GM19193 (cell line): ENCODE measurements around the gene GGTLC2.

ENCODE experiments used
- POLR2A ChIP-seq: IDR thresholded peaks from 4 replicates; pipeline ENCODE4 v1.6.1; 2011; ENCODE audit not compliant: insufficient read depth, insufficient read length; ENCODE audit errors: extremely low read depth

GGTLC2 gene

GRCh38 chr22:22655452-22656290, 11.3 kb downstream of the GGTLC2 start:
- no peak for TF ChIP-seq POLR2A

DNA sequence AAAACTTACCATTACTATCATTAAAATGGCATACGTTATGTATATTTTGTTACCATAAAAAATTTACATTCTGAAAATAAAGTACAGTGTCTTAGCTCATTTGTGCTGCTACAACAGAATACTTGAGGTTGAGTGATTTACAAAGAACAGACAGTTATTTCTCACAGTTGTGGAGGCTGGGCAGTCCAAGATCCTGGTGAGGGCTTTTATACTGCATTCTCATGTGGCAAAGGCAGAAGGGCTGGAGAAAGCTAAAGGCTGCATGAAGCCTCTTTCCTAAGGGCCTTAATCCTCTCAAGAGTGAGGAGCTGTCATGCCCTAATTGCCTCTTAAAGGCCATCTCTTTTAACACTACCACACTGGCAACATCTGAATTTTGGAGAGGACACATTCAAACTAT, 13.3 kb downstream of the GGTLC2 start:
- no peak for TF ChIP-seq POLR2A

GRCh38 chr22:22661275-22661674, 16.9 kb downstream of the GGTLC2 start:
- no peak for TF ChIP-seq POLR2A

GRCh38 chr22:22662095-22662494, 17.7 kb downstream of the GGTLC2 start:
- TF ChIP-seq POLR2A = no peak

GRCh38 chr22:22663861-22664800, 19.7 kb downstream of the GGTLC2 start:
- TF ChIP-seq POLR2A = no peak

GRCh38 chr22:22666307-22667091, 22.1 kb downstream of the GGTLC2 start:
- TF ChIP-seq POLR2A = no peak

GRCh38 chr22:22667966-22668880, 23.8 kb downstream of the GGTLC2 start:
- no peak for TF ChIP-seq POLR2A

DNA sequence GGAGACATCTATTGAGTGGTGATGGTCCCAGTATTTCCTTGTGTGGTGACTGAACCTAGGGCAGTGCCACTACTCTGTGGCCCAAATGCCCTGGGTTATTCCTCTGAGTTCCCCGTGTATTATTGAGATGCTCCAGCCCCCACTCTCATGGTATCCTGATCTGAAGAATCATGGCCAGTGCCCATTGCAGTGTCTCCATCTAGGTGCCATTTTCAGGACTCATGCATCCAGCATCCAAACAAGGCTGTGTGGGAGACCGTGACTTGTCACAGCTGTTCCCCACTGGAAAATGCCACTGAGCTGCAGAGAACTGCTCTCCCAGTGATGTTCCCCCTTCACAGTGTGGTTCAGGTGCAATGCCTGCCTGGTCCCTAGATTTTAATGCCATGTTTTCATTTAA, 24.7 kb downstream of the GGTLC2 start:
- TF ChIP-seq POLR2A = no peak

GRCh38 chr22:22670076-22670795, 25.8 kb downstream of the GGTLC2 start:
- TF ChIP-seq POLR2A = no peak

- no peak for TF ChIP-seq POLR2A
Measured at GRCh38 chr22:22671506-22671905, 27.1 kb downstream of the GGTLC2 start.

DNA sequence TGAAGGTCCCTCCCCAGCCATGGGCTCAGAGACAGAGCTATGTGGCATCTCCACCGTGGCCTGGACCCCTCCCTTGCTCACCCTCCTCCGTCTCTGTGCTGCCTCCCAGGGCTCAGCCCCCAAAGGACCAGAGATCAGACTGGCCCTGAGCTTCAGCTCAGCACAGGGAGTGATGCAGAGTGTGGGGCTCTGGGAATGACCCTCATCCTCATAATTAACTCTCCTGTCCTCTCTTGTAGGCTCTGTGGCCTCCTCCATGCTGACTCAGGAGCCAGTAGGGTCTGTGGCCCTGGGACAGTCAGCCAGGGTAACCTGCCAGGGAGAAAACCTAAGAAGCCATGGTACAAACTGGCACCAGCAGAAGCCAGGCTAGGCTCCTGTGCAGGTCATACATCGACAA, 28.7 kb downstream of the GGTLC2 start:
- TF ChIP-seq POLR2A = no peak

DNA sequence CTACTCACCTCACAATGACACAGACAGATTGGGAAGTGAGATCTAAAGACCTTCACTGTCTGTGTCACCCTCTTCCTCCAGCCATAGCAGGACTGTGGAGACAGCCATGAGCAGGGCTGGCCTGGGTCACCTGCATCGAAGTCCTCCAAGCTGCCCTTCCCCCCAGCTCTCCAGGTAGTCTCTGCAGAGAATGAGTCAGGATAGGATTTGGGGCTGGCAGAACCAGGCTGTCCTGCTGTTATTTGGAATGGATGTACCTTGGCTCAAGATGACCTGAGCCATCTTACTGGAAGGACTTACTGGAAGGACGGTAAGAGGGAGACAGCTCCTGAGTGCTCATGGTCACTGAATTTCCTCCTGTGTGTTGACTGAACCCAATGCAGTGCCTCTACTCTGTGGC, 29.2 kb downstream of the GGTLC2 start:
- no peak for TF ChIP-seq POLR2A

DNA sequence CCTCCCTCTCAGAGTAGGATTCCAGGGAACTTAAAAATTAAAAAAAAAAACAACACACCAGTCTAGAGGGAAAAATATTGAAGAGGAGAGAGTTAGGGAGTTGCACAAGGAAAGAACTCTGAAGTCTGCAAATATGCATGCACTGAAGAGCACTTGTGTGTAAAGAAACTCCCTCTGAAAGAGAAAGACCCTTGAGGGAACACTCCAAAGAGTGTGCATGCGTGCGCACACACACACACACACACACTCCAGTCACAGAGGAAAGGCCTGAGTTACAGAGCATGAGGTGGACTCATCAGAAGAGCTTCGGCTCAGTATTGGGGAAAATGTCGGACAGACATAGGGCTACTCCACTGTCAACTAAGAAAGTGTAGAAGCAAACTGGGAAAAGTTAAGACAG, 30.1 kb downstream of the GGTLC2 start:
- TF ChIP-seq POLR2A = no peak

- TF ChIP-seq POLR2A = no peak
Measured at GRCh38 chr22:22678970-22679369, 34.6 kb downstream of the GGTLC2 start.

DNA sequence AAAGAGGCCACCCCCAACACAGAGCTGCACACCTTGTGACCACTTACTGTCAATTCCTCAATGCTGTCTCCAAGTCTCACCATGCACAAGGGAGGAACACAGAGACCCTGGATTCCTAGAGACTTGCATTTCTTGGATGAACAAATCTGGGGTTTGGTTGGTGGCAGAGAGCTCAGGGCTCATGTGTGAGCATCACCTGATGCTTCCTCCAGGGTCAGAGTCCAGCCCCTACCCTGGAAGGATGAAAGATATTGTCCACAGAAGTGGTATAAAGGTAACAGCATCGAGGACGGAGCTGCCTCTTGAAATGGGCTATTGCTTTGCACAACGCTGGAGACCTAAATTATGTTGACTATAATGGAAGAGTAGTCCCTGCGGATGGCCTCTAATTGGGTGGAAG, 36.0 kb downstream of the GGTLC2 start:
- TF ChIP-seq POLR2A = no peak
